Measurements from ENCODE around the gene KRTAP4-6. TPM values are rescaled to one million over a fixed set of nuclear protein-coding genes. Genes with fewer than 3 reads are reported as not detected.
"Not testable (repeated sequence)": the region's sequence is repeated elsewhere in the genome, so short reads cannot be mapped to it uniquely, and the experiment has no call there.

KRTAP4-6 gene
- total RNA-seq (2022), result not detected in 2 replicates
- not detected for Bru-seq, nascent RNA
- BruChase-seq, experiment 1, labeled RNA remaining after a 6-hour chase, result not detected
- BruChase-seq, experiment 2, labeled RNA remaining after a 2-hour chase, result not detected
- long read RNA-seq, result 0 reads

GRCh38 chr17:41140360-41141131 lies at the start of gene KRTAP4-6:
TSS of gene KRTAP4-6 (minus strand) at chr17:41140544. CDS start at chr17:41140487, 57 bp downstream.
- Mint-ChIP-seq H3K4me3 (ENCODE audit: low read depth, unreplicated experiment) (peak within 1 kb of the TSS; percentile 33), H3K27me3 (ENCODE audit: unreplicated experiment) (no peaks in the 10 kb centered on the region), H3K9me3 (ENCODE audit: low read depth, unreplicated experiment) (peaks cover 25% of the 10 kb centered on the region), H3K27ac (ENCODE audit: unreplicated experiment) (peak within 1 kb of the TSS; percentile 84), H3K36me3 (ENCODE audit: insufficient read depth, unreplicated experiment) (peaks cover 13% of the 10 kb centered on the region), H3K4me1 (ENCODE audit: low read depth, unreplicated experiment) (peaks cover 32% of the 10 kb centered on the region)
- intact Hi-C loops (cut with micrococcal nuclease; ENCODE audit: unreplicated experiment), result no loop called here
- CTCF ChIA-PET, result interaction anchor here (0.5 to 1.2 kb wide), 4 partner anchors 8 to 1176 kb away, joined by 3 to 8 read pairs (median 4); no protein-coding TSS in a partner anchor
- BruUV-seq (replicated peaks), result no TSS peak
- peak; percentile 44 for DNase-seq
- no peak for TF ChIP-seq CTCF (IDR thresholded peaks at IDR 0.05; ENCODE audit: unreplicated experiment)

- CTCF ChIA-PET; H3K4me3 Mint-ChIP-seq (ENCODE audit: low read depth, unreplicated experiment); intact Hi-C loops (cut with micrococcal nuclease; ENCODE audit: unreplicated experiment); H3K27me3 Mint-ChIP-seq (ENCODE audit: unreplicated experiment); DNase-seq; H3K36me3 Mint-ChIP-seq (ENCODE audit: insufficient read depth, unreplicated experiment); H3K27ac Mint-ChIP-seq (ENCODE audit: unreplicated experiment); H3K4me1 Mint-ChIP-seq (ENCODE audit: low read depth, unreplicated experiment); BruUV-seq (replicated peaks); H3K9me3 Mint-ChIP-seq (ENCODE audit: low read depth, unreplicated experiment): not testable (repeated sequence)
These were observed 49.5 kb upstream of the KRTAP4-6 start, which contains the start of gene KRTAP9-1 for GRCh38 chr17:41189837-41190318. TSS of gene KRTAP9-1 (plus strand) at chr17:41189887. CDS start at chr17:41189887, 0 bp downstream.

DNA sequence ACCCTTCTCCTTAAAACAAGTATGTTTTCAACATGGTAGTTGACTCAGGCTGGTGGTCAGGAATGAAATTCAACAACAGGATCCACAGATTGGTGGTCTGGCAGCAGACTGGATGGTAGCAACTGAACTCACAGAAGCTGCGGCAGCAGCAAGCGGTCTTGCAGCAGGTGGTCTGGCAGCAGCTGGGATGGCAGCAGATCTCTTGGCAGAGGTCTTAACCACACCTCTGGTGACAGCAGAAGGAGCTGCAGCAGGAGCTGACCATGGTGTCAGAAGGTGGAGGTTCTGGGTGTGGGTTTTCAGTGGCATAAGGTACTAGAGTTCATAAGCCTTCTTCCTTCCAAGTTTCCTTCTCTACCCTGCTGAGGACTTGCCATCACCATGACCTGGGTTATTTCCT lies 46.5 kb upstream of the KRTAP4-6 start:
- H3K4me3 Mint-ChIP-seq (ENCODE audit: low read depth, unreplicated experiment), result no peak overlapping the region
- CTCF ChIA-PET, result no interaction called here
- peaks cover 10% of the 10 kb centered on the region for H3K27me3 Mint-ChIP-seq (ENCODE audit: unreplicated experiment)
- no peaks in the 10 kb centered on the region for H3K36me3 Mint-ChIP-seq (ENCODE audit: insufficient read depth, unreplicated experiment)
- peaks cover 18% of the 10 kb centered on the region for H3K4me1 Mint-ChIP-seq (ENCODE audit: low read depth, unreplicated experiment)
- H3K27ac Mint-ChIP-seq (ENCODE audit: unreplicated experiment), result no peak overlapping the region
- no peaks in the 10 kb centered on the region for H3K9me3 Mint-ChIP-seq (ENCODE audit: low read depth, unreplicated experiment)
- intact Hi-C loops (cut with micrococcal nuclease; ENCODE audit: unreplicated experiment), result no loop called here
- no peak for TF ChIP-seq CTCF (IDR thresholded peaks at IDR 0.05; ENCODE audit: unreplicated experiment)
- BruUV-seq (replicated peaks), result no TSS peak
- no peak for DNase-seq

DNA sequence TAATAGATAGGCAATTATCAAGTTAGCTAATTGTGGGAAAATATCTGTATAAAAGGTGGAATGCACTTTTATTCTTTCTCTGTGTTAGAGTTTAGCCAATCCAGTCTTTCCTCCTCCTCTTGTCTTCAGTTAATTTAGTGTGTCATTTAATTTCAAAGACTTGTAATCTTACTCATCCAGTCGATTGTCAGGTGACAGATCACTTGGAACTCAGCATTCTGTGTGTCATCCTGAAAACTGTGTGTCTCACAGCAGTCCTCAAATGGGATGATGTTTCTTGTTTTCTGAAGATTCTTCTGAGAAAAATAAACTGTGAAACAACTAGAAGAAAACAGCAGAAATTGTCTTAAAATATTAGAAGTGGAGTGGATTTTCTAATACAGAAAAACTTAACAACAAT lies 44.7 kb upstream of the KRTAP4-6 start:
- BruUV-seq (replicated peaks), result no TSS peak
- Mint-ChIP-seq H3K9me3 (ENCODE audit: low read depth, unreplicated experiment) (no peaks in the 10 kb centered on the region), H3K4me1 (ENCODE audit: low read depth, unreplicated experiment) (peaks cover 18% of the 10 kb centered on the region), H3K27me3 (ENCODE audit: unreplicated experiment) (peaks cover 2% of the 10 kb centered on the region), H3K4me3 (ENCODE audit: low read depth, unreplicated experiment) (no peak overlapping the region), H3K36me3 (ENCODE audit: insufficient read depth, unreplicated experiment) (no peaks in the 10 kb centered on the region), H3K27ac (ENCODE audit: unreplicated experiment) (no peak overlapping the region)
- TF ChIP-seq CTCF (IDR thresholded peaks at IDR 0.05; ENCODE audit: unreplicated experiment), result no peak
- CTCF ChIA-PET, result interaction anchor here (1.1 kb wide), 1 partner anchor 29 kb away, joined by 4 read pairs; no protein-coding TSS in a partner anchor
- intact Hi-C loops (cut with micrococcal nuclease; ENCODE audit: unreplicated experiment), result no loop called here
- no peak for DNase-seq
